T-cell (primary cell): Measurements from ENCODE around the gene CHST7. TPM values are rescaled to one million over a fixed set of nuclear protein-coding genes. Genes with fewer than 3 reads are reported as not detected.

ENCODE experiments used
- ATAC-seq, 4 experiments: fragments of 200-7000 bp in 3 of 4; fragments of 150-1000 bp in 1 of 4; cut with Tn5 transposase; replicated peaks in 1 of 4; 1 replicate in 3 of 4; 2 replicates in 1 of 4; pipeline ENCODE4 v1.10.0; 2021; ENCODE audit warnings: moderate library complexity in 3 of 4, mild to moderate bottlenecking in 2 of 4, moderate number of reproducible peaks in 1 of 4
- CTCF ChIA-PET, 2 donors: fragments of 300-600 bp; sonication (Branson Sonifier 250); formaldehyde crosslinking; loops; one replicate each; lab custom pipeline; 2022; ENCODE audit warnings: antibody characterized with exemption in 2 of 2; lab: Charles Lee
- POLR2A ChIA-PET, 2 donors: fragments of 300-600 bp; sonication (Branson Sonifier 250); formaldehyde crosslinking; loops; one replicate each; lab custom pipeline; 2022; ENCODE audit warnings: antibody characterized with exemption in 2 of 2; lab: Charles Lee
- DNase-seq, 35 experiments: peaks; one replicate each; pipeline versions ENCODE4 v3.0.0 to v3.0.0-alpha.2; 2013 to 2023
- H3K27ac ChIP-seq: one replicate; pipeline ENCODE4 v1.5.1; 2013; ENCODE audit warnings: low read length
- H3K27me3 ChIP-seq, 2 experiments: replicated peaks in 1 of 2; 1 replicate in 1 of 2; 2 replicates in 1 of 2; pipeline versions ENCODE4 v1.6.1 to v1.7.0; 2013; ENCODE audit warnings: low read length in 1 of 2, mixed read lengths in 1 of 2; ENCODE audit not compliant: control insufficient read depth in 2 of 2, insufficient read depth in 2 of 2; ENCODE audit errors: extremely low read depth in 1 of 2
- H3K36me3 ChIP-seq, 2 donors: 1 replicate in 1 of 2; 2 replicates in 1 of 2; pipeline versions ENCODE4 v1.6.1 to v1.7.0; 2013; ENCODE audit warnings: low read length in 1 of 2; ENCODE audit not compliant: control insufficient read depth in 2 of 2, insufficient read depth in 1 of 2; ENCODE audit errors: extremely low read depth in 1 of 2
- H3K4me1 ChIP-seq, 2 experiments: 1 replicate in 1 of 2; 2 replicates in 1 of 2; pipeline versions ENCODE4 v1.6.1 to v1.7.0; 2013; ENCODE audit warnings: low read length in 2 of 2, mixed read lengths in 1 of 2; ENCODE audit not compliant: insufficient read depth in 2 of 2, control insufficient read depth in 1 of 2; ENCODE audit errors: extremely low read depth in 1 of 2
- H3K4me3 ChIP-seq, 2 donors: 1 replicate in 1 of 2; 2 replicates in 1 of 2; pipeline versions ENCODE4 v1.5.1 to v1.7.0; 2013; ENCODE audit warnings: mild to moderate bottlenecking in 2 of 2, low read length in 1 of 2, moderate library complexity in 1 of 2; ENCODE audit not compliant: control insufficient read depth in 1 of 2; ENCODE audit errors: extremely low read depth in 1 of 2
- H3K9me3 ChIP-seq: 2 replicates; pipeline ENCODE4 v1.7.0; 2013
- H3K27ac Mint-ChIP-seq, 2 donors: one replicate each; pipeline ENCODE4 v1.8.0; 2020 to 2021; ENCODE audit warnings: mild to moderate bottlenecking in 2 of 2, mixed read lengths in 2 of 2
- H3K27me3 Mint-ChIP-seq, 2 donors: one replicate each; pipeline ENCODE4 v1.8.0; 2021 to 2022; ENCODE audit warnings: mixed read lengths in 2 of 2
- H3K36me3 Mint-ChIP-seq: one replicate; pipeline ENCODE4 v1.8.0; 2021; ENCODE audit warnings: mixed read lengths
- H3K4me1 Mint-ChIP-seq, 3 donors: one replicate each; pipeline ENCODE4 v1.8.0; 2020 to 2022; ENCODE audit warnings: mixed read lengths in 3 of 3, mild to moderate bottlenecking in 1 of 3
- H3K4me3 Mint-ChIP-seq, 3 donors: one replicate each; pipeline ENCODE4 v1.8.0; 2020 to 2022; ENCODE audit warnings: mild to moderate bottlenecking in 3 of 3, mixed read lengths in 3 of 3, moderate library complexity in 3 of 3
- H3K9me3 Mint-ChIP-seq, 3 donors: one replicate each; pipeline ENCODE4 v1.8.0; 2020 to 2022; ENCODE audit warnings: mixed read lengths in 3 of 3
- WGBS: methylation state at CpG from one replicate; pipeline ENCODE4 v1.1.5; 2013; ENCODE audit warnings: missing lambda C conversion rate; ENCODE audit not compliant: insufficient coverage; 5-methylcytosine and 5-hydroxymethylcytosine counted together
- total RNA-seq, 35 experiments: library from RNA in 6 of 35; stranded (reverse) in 6 of 35; fragments of 120-200 nt in 1 of 35; gene quantifications; one replicate each; pipeline versions ENCODE4 v1.2.1 to v1.2.4 and lab custom pipeline; 2013 to 2026

Gene CHST7
- total RNA-seq, 5 donors from 2014 or later (not counting 1 experiment from before 2014, with no cell fraction given) = 3.3 to 8.0 (median 6.4) TPM

DNA sequence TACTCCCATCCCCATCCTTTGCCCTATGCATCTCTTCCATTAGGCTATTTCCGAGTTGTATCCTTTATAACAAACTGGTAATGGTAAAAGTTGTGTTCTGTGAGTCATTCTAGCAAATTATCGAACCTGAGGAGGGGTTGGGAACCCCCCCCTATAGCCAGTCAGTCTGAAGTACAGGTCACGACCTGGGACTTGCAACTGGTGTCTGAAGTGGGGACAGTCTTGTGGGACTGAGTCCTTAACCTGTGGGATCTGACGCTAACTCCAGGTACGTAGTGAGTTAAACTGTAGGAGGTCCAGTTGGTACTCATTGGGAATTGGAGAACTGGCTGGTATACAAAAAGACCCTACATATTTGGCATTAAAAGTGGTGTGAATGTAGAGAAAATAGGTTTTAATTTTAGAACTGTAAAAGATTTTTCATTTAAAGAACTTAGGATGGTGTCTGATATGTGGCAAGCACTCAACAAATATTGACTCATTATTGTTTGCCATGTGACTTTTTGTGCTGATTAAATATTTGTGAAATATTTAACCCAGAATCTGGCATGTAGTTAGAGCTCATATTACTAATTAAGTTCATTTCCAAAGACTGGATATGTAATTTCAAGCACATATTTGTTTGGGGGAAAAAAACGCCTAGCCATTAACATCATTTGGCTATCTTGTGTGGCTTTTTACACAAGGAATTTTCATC, 50.7 kb downstream of the CHST7 start:
- H3K27me3 Mint-ChIP-seq = peaks cover 0 to 26% of the 10 kb centered on the region in 2 donors

DNA sequence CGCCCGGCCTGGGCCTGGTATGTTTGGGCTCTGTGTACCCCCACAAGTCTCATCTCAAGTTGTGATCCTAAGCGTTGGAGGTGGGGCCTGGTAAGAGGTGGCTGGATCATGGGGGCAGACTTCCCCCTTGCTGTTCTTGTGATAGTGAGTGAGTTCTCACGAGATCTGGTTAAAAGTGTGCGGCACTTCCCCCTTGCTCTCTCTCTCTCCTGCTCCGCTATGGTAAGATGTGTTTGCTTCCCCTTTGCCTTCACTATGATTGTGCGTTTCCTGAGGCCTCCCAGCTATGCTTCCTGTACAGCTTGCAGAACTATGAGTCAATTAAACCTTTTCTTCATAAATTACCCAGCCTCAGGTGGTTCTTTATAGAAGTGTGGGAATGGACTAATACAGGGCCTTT, 53.0 kb downstream of the CHST7 start:
- no peak overlapping the region for H3K4me3 ChIP-seq

More for the DNA sequence above, 50.7 kb downstream of the CHST7 start:
- no peaks in the 10 kb centered on the region for H3K9me3 ChIP-seq
- WGBS = no CpG with 5 or more reads among the region's 6 CpGs
- Mint-ChIP-seq H3K4me1 (peaks cover 18 to 29% (median 24%) of the 10 kb centered on the region in 3 donors), H3K27ac (no peak overlapping the region), H3K9me3 (no peaks in the 10 kb centered on the region), H3K36me3 (no peaks in the 10 kb centered on the region), H3K4me3 (no peak overlapping the region)
- DNase-seq (no peak), ATAC-seq (no peak)
- POLR2A ChIA-PET = no interaction called here
- CTCF ChIA-PET = interaction anchor here in 1 of 2 donors (0.6 kb wide), 1 partner anchor 50 kb away, joined by 3 read pairs; no protein-coding TSS in a partner anchor
- H3K4me1 ChIP-seq = peaks cover 2 to 15% of the 10 kb centered on the region in 2 experiments
- no peaks in the 10 kb centered on the region for H3K36me3 ChIP-seq
- H3K4me3 ChIP-seq = no peak overlapping the region
- no peaks in the 10 kb centered on the region for H3K27me3 ChIP-seq
- no peak overlapping the region for H3K27ac ChIP-seq

DNA sequence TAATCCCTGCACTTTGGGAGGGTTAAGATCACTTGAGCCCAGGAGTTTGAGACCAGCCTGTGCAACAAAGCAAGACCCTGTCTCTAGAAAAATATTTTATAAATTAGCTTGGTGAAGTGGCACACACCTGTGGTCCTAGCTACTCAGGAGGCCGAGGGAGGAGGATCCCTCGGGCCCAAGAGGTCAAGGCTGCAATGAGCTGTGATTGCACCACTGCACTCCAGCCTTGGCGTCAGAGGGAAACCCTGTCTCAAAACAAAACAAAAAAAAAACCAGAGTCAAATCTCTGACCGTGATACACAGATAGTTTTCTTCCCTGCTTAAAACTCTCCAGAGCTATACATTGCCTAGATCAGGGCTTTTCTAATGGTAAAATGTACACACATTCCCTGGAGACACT, 53.5 kb downstream of the CHST7 start:
- Histone ChIP-seq H3K4me3 (no peak overlapping the region), H3K4me1 (peaks cover 2 to 15% of the 10 kb centered on the region in 2 experiments), H3K36me3 (no peaks in the 10 kb centered on the region), H3K27me3 (no peaks in the 10 kb centered on the region), H3K27ac (no peak overlapping the region), H3K9me3 (no peaks in the 10 kb centered on the region)
- Mint-ChIP-seq H3K36me3 (peaks cover 5% of the 10 kb centered on the region), H3K4me3 (no peak overlapping the region), H3K27ac (peak overlapping the region in 1 of 2 donors; percentile 50), H3K27me3 (peaks cover 0 to 23% of the 10 kb centered on the region in 2 donors), H3K9me3 (no peaks in the 10 kb centered on the region), H3K4me1 (peaks cover 18 to 31% (median 24%) of the 10 kb centered on the region in 3 donors)
- POLR2A ChIA-PET = no interaction called here
- DNase-seq (no peak), ATAC-seq (no peak)
- WGBS = no CpG with 5 or more reads among the region's 4 CpGs
- CTCF ChIA-PET = no interaction called here

More for the DNA sequence above, 53.0 kb downstream of the CHST7 start:
- ATAC-seq = peak; percentile 36 to 62 (median 53)
- Mint-ChIP-seq H3K36me3 (peaks cover 4% of the 10 kb centered on the region), H3K4me3 (no peak overlapping the region), H3K27ac (peak overlapping the region; percentile 13 to 64), H3K9me3 (no peaks in the 10 kb centered on the region), H3K4me1 (peaks cover 18 to 31% (median 24%) of the 10 kb centered on the region in 3 donors), H3K27me3 (peaks cover 0 to 27% of the 10 kb centered on the region in 2 donors)
- peaks cover 2 to 15% of the 10 kb centered on the region in 2 experiments for H3K4me1 ChIP-seq
- no peaks in the 10 kb centered on the region for H3K36me3 ChIP-seq
- ChIA-PET POLR2A (no interaction called here), CTCF (no interaction called here)
- no CpG with 5 or more reads among the region's 7 CpGs for WGBS
- no peaks in the 10 kb centered on the region for H3K27me3 ChIP-seq
- peak in 2 of 35 experiments; percentile 6 to 17 for DNase-seq
- H3K9me3 ChIP-seq = no peaks in the 10 kb centered on the region
- H3K27ac ChIP-seq = no peak overlapping the region

DNA sequence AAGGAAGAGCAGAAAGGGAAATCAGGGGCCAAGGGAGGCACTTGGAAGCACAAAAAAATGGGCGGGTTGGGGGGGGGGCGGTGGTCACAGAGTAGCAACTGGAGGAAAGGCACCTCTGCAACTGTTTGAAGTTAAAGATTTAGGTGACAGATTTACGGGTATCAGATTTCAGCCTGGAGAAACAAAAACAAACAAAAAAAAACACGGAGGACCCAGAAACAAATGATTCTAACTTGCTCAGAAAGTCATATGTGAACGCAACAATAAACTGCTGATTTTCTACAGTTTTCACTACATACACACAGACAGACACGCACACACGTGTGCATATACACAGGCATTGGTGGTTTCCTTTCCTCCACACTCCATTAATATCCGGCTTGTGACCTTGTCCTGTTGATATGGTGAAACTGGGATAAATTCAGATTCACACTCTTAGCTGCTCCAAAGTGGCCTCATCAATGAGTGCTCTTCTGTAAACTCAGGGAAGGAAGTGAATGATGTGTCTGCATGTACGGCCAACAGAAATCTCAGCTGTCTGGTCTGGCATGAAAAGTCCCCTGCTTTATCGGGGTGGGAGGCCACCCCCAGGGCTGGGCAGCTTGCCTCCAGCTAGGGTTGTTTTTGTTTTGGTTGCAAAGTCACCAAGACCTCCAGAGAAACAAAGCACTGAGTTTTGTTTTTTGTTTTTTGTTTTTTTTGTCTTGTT, 54.3 kb downstream of the CHST7 start:
- Mint-ChIP-seq H3K4me1 (peaks cover 18 to 31% (median 24%) of the 10 kb centered on the region in 3 donors), H3K9me3 (no peaks in the 10 kb centered on the region), H3K27me3 (peaks cover 0 to 23% of the 10 kb centered on the region in 2 donors), H3K27ac (no peak overlapping the region), H3K4me3 (no peak overlapping the region), H3K36me3 (peaks cover 7% of the 10 kb centered on the region)
- WGBS = no CpG with 5 or more reads among the region's 10 CpGs
- DNase-seq (no peak), ATAC-seq (no peak)
- no peak overlapping the region for H3K4me3 ChIP-seq
- H3K27me3 ChIP-seq = no peaks in the 10 kb centered on the region
- H3K27ac ChIP-seq = no peak overlapping the region
- CTCF ChIA-PET = no interaction called here
- no peaks in the 10 kb centered on the region for H3K9me3 ChIP-seq
- no peaks in the 10 kb centered on the region for H3K36me3 ChIP-seq
- POLR2A ChIA-PET = interaction anchor here in 1 of 2 donors (0.7 kb wide), 1 partner anchor 1717 kb away, joined by 3 read pairs; no protein-coding TSS in a partner anchor
- peaks cover 2 to 15% of the 10 kb centered on the region in 2 experiments for H3K4me1 ChIP-seq

DNA sequence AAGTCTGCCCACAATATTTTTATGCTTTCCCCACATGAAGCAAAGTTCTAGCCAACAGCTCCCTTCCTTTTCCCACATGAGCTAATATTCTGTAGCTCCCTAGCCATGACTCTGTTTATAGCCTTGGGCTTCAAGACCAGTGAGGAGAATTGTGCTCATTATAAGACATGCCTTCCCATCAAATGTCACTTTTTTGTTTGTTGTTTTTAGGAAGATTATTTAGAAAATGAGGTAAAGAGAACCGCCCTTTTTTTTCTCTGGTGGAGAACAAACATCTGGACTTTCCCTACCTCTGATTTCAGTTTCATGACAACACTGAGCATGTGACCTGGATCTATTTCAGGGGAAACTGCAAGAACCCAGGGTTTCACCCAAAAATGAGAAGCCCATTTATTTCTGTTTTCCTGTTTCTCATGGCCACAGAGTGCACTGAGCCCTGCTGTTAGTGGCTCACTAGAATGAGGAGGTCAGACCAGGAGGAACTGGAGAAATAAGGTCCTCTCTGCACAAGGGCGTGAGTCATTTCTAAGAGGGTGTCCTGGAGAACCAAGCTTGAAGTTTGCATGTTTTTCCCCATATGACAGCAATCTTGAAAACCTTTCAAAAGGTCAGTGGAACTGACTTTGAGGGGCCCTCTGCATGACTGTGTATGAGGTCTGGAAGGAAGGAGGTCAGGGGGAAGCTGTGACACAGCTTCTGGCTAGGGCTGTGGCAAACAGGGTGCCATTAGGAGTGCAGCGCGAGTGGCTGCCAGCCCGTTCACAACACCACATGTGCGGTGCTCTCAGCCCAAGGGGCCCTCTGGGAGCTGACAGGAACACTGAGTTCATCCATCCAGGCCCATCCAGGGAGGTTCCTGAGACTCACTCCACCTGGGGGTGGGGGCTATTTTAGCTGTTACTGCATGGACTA, 55.2 kb downstream of the CHST7 start:
- DNase-seq (no peak), ATAC-seq (no peak)
- Histone ChIP-seq H3K27ac (no peak overlapping the region), H3K9me3 (no peaks in the 10 kb centered on the region), H3K4me3 (no peak overlapping the region), H3K4me1 (peaks cover 2 to 15% of the 10 kb centered on the region in 2 experiments), H3K27me3 (no peaks in the 10 kb centered on the region), H3K36me3 (no peaks in the 10 kb centered on the region)
- Mint-ChIP-seq H3K27ac (peak overlapping the region in 1 of 2 donors; percentile 36), H3K4me1 (peaks cover 18 to 31% (median 24%) of the 10 kb centered on the region in 3 donors), H3K4me3 (no peak overlapping the region), H3K9me3 (no peaks in the 10 kb centered on the region), H3K36me3 (peaks cover 7% of the 10 kb centered on the region), H3K27me3 (peaks cover 0 to 19% of the 10 kb centered on the region in 2 donors)
- ChIA-PET CTCF (no interaction called here), POLR2A (interaction anchor here in 1 of 2 donors (0.7 kb wide), 1 partner anchor 1718 kb away, joined by 3 read pairs; no protein-coding TSS in a partner anchor)
- no CpG with 5 or more reads among the region's 6 CpGs for WGBS

DNA sequence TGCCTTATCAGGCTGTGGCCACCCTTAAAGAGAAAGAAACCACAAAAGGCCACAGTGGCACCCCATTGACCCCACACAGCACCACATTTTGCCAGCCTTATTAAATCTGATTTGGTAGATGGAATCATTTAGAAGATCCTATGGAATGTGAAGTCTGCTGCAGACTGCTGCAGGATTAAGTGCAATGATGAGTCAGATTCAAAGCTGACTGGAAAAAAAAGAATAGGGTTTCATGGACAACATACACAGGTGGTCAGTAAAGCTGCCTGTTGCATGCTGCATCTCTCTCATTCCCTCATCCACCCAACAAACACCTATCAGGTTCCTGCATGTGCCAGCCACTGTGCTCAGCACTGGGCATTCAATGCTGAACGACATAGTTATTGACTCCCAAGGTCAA, 56.6 kb downstream of the CHST7 start:
- Mint-ChIP-seq H3K4me3 (no peak overlapping the region), H3K27ac (no peak overlapping the region), H3K9me3 (no peaks in the 10 kb centered on the region), H3K4me1 (peaks cover 19 to 38% (median 24%) of the 10 kb centered on the region in 3 donors), H3K27me3 (peaks cover 0 to 20% of the 10 kb centered on the region in 2 donors), H3K36me3 (peaks cover 7% of the 10 kb centered on the region)
- ATAC-seq = no peak
- 100% methylated on average over 1 of the region's 1 CpG for WGBS
- DNase-seq = no peak
- no peak overlapping the region for H3K27ac ChIP-seq
- POLR2A ChIA-PET = no interaction called here
- CTCF ChIA-PET = no interaction called here
- H3K4me1 ChIP-seq = peaks cover 2 to 15% of the 10 kb centered on the region in 2 experiments
- H3K9me3 ChIP-seq = no peaks in the 10 kb centered on the region
- H3K27me3 ChIP-seq = no peaks in the 10 kb centered on the region
- H3K4me3 ChIP-seq = no peak overlapping the region
- no peaks in the 10 kb centered on the region for H3K36me3 ChIP-seq
